ENCODE results near the gene FHOD3. TPM values are rescaled to one million over a fixed set of nuclear protein-coding genes. Genes with fewer than 3 reads are reported as not detected.
"Not testable (repeated sequence)": the region's sequence is repeated elsewhere in the genome, so short reads cannot be mapped to it uniquely, and the experiment has no call there.

FHOD3 gene
- total and polyA plus RNA-seq, 2 experiments from 2014 or later, result 2.7 to 8.7 TPM

DNA sequence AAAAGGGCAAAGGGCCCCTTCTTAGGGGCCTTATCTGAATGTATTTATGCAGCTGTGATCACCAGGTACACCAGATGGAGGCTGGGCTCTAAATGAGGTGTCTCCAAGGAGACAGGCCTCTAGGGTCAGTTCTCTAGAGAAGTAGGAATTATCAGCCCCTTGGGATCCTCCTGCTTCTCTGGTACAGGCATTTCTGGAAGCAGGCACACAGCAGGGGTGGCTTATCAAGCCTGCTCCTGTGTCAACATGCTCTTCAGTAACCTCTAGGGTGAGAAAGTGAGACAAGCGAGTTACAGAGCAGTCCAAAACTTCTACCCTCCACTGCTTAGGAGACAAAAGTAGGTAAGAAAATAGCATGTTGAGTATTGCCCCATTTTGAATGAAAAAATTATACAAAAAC lies 517.5 kb downstream of the FHOD3 start (continued):
- TF ChIP-seq ZNF462 (CRISPR knock-in tag; IDR thresholded peaks at IDR 0.05) (no peak), JUNB (IDR thresholded peaks at IDR 0.05; ENCODE audit: unreplicated experiment) (no peak), EZH2 (IDR thresholded peaks at IDR 0.05; ENCODE audit: low read depth, unreplicated experiment) (no peak)
- TF ChIP-seq, protein P1, sequence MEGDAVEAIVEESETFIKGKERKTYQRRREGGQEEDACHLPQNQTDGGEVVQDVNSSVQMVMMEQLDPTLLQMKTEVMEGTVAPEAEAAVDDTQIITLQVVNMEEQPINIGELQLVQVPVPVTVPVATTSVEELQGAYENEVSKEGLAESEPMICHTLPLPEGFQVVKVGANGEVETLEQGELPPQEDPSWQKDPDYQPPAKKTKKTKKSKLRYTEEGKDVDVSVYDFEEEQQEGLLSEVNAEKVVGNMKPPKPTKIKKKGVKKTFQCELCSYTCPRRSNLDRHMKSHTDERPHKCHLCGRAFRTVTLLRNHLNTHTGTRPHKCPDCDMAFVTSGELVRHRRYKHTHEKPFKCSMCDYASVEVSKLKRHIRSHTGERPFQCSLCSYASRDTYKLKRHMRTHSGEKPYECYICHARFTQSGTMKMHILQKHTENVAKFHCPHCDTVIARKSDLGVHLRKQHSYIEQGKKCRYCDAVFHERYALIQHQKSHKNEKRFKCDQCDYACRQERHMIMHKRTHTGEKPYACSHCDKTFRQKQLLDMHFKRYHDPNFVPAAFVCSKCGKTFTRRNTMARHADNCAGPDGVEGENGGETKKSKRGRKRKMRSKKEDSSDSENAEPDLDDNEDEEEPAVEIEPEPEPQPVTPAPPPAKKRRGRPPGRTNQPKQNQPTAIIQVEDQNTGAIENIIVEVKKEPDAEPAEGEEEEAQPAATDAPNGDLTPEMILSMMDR (conservative IDR thresholded peaks at IDR 0.05; ENCODE audit: low read depth in 2 of 2), result no peak

- H3K27me3 ChIP-seq (ENCODE audit: insufficient read depth); H3K79me2 ChIP-seq (replicated peaks; ENCODE audit: insufficient read depth); H3K4me1 Mint-ChIP-seq; H3K9me3 Mint-ChIP-seq; H3K27ac Mint-ChIP-seq; H3K4me2 ChIP-seq; H3F3A ChIP-seq (replicated peaks; ENCODE audit: low read depth); H2AFZ ChIP-seq; ATAC-seq; H3K27ac ChIP-seq (ENCODE audit: low read depth); H3K4me3 Mint-ChIP-seq; H3K4me1 ChIP-seq (ENCODE audit: insufficient read depth); H3K4me3 ChIP-seq; DNase-seq (ENCODE audit: low spot score); H3K9me2 ChIP-seq (ENCODE audit: insufficient read depth); H3K27me3 Mint-ChIP-seq (ENCODE audit: insufficient read depth, low read depth, poor library complexity): not testable (repeated sequence)
- Histone ChIP-seq H3K36me3 (ENCODE audit: insufficient read depth) (peaks cover 15% of the 10 kb centered on the region; the same call in 1 of the 2 replicates), H4K20me1 (replicated peaks; ENCODE audit: insufficient read depth) (peaks cover 21% of the 10 kb centered on the region; the same call in 1 of the 2 replicates)
- peaks cover 28% of the 10 kb centered on the region for H3K36me3 Mint-ChIP-seq (ENCODE audit: low read depth)
Observed at GRCh38 chr18:36816096-36816495, 518.6 kb downstream of the FHOD3 start.
